Suprapubic skin (tissue), 4 donors: ENCODE measurements around the gene CPT2. TPM values are rescaled to one million over a fixed set of nuclear protein-coding genes. Genes with fewer than 3 reads are reported as not detected.

Experiments used
- DNase-seq, 2 donors: peaks; one replicate each; pipeline ENCODE4 v3.0.0-alpha.2; 2019; ENCODE audit warnings: low spot score in 2 of 2
- H3K27ac ChIP-seq: fragments of 200-600 bp; sonication (generic); one replicate; pipeline ENCODE4 v1.5.1; 2019
- H3K27me3 ChIP-seq: fragments of 200-600 bp; sonication (generic); one replicate; pipeline ENCODE4 v1.5.1; 2019
- H3K36me3 ChIP-seq: fragments of 200-600 bp; sonication (generic); one replicate; pipeline ENCODE4 v1.5.1; 2019
- H3K4me1 ChIP-seq: fragments of 200-600 bp; sonication (generic); one replicate; pipeline ENCODE4 v1.5.1; 2019
- H3K4me3 ChIP-seq: fragments of 200-600 bp; sonication (generic); one replicate; pipeline ENCODE4 v1.5.1; 2019; ENCODE audit warnings: mild to moderate bottlenecking
- H3K9me3 ChIP-seq: fragments of 200-600 bp; sonication (generic); one replicate; pipeline ENCODE4 v1.5.1; 2019
- EP300 ChIP-seq: sonication (generic); formaldehyde crosslinking; IDR thresholded peaks from one replicate; pipeline ENCODE4 v1.6.1; 2017; ENCODE audit warnings: antibody characterized with exemption
- POLR2A ChIP-seq, 2 donors: fragments of 450-650 bp; IDR thresholded peaks; one replicate each; pipeline ENCODE4 v1.6.1; 2017; ENCODE audit warnings: antibody characterized with exemption in 2 of 2, mild to moderate bottlenecking in 2 of 2, moderate library complexity in 2 of 2
- POLR2AphosphoS5 ChIP-seq, 3 donors: sonication (generic); formaldehyde crosslinking; IDR thresholded peaks; one replicate each; pipeline ENCODE4 v1.6.1; 2017; ENCODE audit warnings: antibody characterized with exemption in 3 of 3
- WGBS: methylation state at CpG from one replicate; pipeline ENCODE4 v1.1.5; 2018; 5-methylcytosine and 5-hydroxymethylcytosine counted together
- total RNA-seq, 4 donors: library from RNA; depleted of rRNA; stranded (reverse); fragments of >200 nt; gene quantifications; one replicate each; pipeline ENCODE4 v1.1.0, GENCODE V29; 2016
- TF ChIP-seq, protein P1 (sequence below), 2 donors: fragments of 200-600 bp in 1 of 2; fragments of 450-650 bp in 1 of 2; sonication (generic) in 1 of 2; IDR thresholded peaks; one replicate each; pipeline ENCODE4 v1.5.1; 2016 to 2019; ENCODE audit warnings: antibody characterized with exemption in 2 of 2, mild to moderate bottlenecking in 1 of 2, moderate library complexity in 1 of 2

CPT2 gene
- total RNA-seq, 4 donors from 2014 or later = 26.1 to 30.4 (median 29.5) TPM

DNA sequence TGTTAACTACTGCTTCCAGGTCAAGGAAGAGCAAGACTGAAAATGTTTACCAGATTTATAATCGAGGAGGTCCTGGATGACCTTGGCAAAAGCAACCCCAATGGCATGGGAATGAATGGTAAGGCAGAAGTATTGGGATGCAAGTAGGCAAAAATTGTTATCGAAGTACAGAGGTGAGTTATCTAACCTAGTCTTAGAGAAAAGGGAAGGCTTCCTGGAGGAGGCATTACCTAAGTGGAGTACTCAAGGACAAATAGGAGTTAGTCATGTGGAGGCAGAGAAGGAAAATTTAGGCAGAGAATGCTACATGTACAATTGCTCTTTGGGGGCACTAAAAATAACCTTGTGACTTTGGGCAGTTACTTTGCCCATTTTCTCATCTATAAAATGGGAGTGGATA, 45.2 kb downstream of the CPT2 start:
- Histone ChIP-seq H3K27ac (no peak overlapping the region), H3K27me3 (no peaks in the 10 kb centered on the region), H3K4me3 (no peak overlapping the region), H3K9me3 (no peaks in the 10 kb centered on the region), H3K36me3 (no peaks in the 10 kb centered on the region), H3K4me1 (peaks cover 19% of the 10 kb centered on the region)
- 97% methylated on average over 2 of the region's 2 CpGs for WGBS
- no peak for TF ChIP-seq POLR2AphosphoS5 (IDR thresholded peaks at IDR 0.05)
- TF ChIP-seq, protein P1, sequence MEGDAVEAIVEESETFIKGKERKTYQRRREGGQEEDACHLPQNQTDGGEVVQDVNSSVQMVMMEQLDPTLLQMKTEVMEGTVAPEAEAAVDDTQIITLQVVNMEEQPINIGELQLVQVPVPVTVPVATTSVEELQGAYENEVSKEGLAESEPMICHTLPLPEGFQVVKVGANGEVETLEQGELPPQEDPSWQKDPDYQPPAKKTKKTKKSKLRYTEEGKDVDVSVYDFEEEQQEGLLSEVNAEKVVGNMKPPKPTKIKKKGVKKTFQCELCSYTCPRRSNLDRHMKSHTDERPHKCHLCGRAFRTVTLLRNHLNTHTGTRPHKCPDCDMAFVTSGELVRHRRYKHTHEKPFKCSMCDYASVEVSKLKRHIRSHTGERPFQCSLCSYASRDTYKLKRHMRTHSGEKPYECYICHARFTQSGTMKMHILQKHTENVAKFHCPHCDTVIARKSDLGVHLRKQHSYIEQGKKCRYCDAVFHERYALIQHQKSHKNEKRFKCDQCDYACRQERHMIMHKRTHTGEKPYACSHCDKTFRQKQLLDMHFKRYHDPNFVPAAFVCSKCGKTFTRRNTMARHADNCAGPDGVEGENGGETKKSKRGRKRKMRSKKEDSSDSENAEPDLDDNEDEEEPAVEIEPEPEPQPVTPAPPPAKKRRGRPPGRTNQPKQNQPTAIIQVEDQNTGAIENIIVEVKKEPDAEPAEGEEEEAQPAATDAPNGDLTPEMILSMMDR (IDR thresholded peaks at IDR 0.05) = no peak
- TF ChIP-seq EP300 = no peak
- TF ChIP-seq POLR2A (IDR thresholded peaks at IDR 0.05) = no peak
- DNase-seq = no peak

DNA sequence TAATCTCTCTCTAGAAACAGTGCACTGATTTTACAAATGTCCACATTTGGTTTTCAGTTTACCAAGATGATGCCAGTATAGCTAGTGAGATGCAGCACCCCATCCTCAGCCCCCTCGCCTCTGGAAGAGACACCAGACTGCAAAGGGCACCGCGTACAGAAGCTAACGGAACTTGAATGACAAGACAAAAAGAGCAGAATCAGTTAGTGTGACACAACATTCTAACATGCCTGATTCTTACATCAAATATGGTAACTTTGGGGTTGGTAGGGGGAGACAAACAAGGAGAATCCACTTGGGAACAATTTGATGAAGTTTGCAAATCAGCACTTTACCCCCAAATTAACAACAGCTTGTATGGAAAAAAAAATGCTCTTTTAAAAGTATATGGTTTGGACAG, 45.8 kb downstream of the CPT2 start:
- Histone ChIP-seq H3K36me3 (no peaks in the 10 kb centered on the region), H3K4me1 (peaks cover 14% of the 10 kb centered on the region), H3K27me3 (no peaks in the 10 kb centered on the region), H3K4me3 (no peak overlapping the region), H3K27ac (no peak overlapping the region), H3K9me3 (no peaks in the 10 kb centered on the region)
- no peak for DNase-seq
- WGBS = 73% methylated on average over 4 of the region's 4 CpGs
- TF ChIP-seq POLR2A (IDR thresholded peaks at IDR 0.05) (no peak), POLR2AphosphoS5 (IDR thresholded peaks at IDR 0.05) (no peak), EP300 (no peak)
- TF ChIP-seq, protein P1 (IDR thresholded peaks at IDR 0.05) = no peak

DNA sequence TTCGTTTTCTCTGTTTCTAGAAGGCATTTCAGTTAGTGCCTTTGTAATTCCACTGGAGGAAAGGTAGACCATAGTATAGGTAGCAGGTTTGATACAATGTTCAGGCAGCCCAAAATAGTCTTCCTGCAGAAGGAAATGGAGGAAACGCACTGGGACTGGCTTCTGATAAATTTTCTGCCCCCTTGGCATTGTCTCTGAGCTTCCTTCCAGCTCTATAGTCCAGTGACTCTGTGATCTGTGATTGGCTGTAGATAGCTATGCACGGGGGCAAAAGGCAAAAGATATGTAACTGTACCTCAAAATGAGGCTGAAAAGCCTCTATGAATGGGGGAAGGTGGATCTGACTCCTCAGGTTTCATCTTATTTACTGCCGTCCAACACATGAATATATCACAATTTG, 47.5 kb downstream of the CPT2 start:
- Histone ChIP-seq H3K27me3 (no peaks in the 10 kb centered on the region), H3K36me3 (no peaks in the 10 kb centered on the region)

DNA sequence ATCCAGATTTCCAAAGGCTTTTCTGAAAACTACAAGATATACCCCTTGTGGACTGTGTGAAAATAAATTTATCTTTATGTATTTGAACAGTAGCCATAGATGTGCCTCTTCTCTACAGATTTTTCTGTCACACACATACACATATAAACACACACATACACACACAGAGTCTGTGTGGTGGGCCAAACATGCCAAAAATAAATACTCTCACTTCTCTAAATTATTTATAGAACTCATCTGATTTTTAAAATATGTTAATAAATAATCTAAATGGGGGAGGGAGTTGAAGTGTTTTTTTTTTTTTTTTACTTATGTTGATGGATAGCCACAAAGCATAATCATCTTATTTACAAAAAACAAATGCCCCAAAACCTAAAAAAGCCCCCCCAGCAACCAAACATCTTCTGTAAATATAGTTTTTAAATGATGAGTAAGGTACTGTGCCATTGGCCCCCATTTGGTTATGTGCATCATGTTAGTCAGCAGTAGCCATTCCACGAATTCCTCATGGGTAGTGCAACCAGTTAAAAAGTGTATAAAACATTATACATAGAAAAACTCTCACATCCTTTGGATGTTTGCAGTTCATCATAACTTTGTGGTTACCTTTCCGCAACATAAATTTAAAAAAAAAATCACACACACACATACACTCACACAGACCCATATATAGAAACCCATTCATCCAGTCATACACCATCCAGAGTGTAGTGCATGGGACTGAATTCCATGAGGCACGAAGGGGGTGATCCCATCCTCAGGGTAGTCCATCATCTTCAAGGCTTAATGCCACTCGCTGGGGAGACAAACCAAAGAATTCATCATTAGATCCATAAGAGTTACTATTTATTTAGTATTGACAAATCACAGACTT, 49.9 kb downstream of the CPT2 start:
- H3K9me3 ChIP-seq = no peaks in the 10 kb centered on the region
- H3K4me1 ChIP-seq = no peaks in the 10 kb centered on the region
- H3K36me3 ChIP-seq = no peaks in the 10 kb centered on the region
- TF ChIP-seq POLR2AphosphoS5 (IDR thresholded peaks at IDR 0.05) = no peak
- TF ChIP-seq POLR2A (IDR thresholded peaks at IDR 0.05) = no peak
- TF ChIP-seq, protein P1 (IDR thresholded peaks at IDR 0.05) = no peak
- TF ChIP-seq EP300 = no peak
- H3K27ac ChIP-seq = no peak overlapping the region
- no peak overlapping the region for H3K4me3 ChIP-seq
- no peak for DNase-seq
- no peaks in the 10 kb centered on the region for H3K27me3 ChIP-seq
- WGBS = 91% methylated on average over 4 of the region's 4 CpGs

More for the DNA sequence above, 47.5 kb downstream of the CPT2 start:
- 77% methylated on average over 4 of the region's 4 CpGs for WGBS
- peaks cover 2% of the 10 kb centered on the region for H3K4me1 ChIP-seq
- H3K4me3 ChIP-seq = no peak overlapping the region
- no peak overlapping the region for H3K27ac ChIP-seq
- DNase-seq = no peak
- TF ChIP-seq POLR2A (IDR thresholded peaks at IDR 0.05) = no peak
- TF ChIP-seq, protein P1 (IDR thresholded peaks at IDR 0.05) = no peak
- TF ChIP-seq EP300 = no peak
- TF ChIP-seq POLR2AphosphoS5 (IDR thresholded peaks at IDR 0.05) = no peak
- no peaks in the 10 kb centered on the region for H3K9me3 ChIP-seq

DNA sequence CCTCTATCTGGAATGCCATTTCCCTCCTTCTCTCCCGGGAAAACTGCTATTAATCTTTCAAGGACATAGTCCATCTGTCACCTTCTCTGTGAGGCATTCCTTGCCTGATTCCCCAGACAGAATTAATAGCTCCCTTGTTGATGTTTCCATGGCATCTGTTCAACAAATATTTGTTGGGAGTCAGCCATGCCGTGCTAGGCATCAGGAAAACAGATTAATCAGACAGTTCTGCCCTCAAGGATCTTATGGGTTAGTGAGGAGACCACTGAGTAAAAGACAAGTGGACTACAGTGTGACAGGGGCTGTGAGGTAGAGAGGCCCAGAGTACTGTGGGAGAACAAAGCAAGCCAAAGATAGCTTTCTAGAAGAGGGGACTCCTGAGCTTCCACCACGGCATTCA, 53.1 kb downstream of the CPT2 start:
- no peaks in the 10 kb centered on the region for H3K27me3 ChIP-seq
- no peak for DNase-seq
- H3K4me1 ChIP-seq = no peaks in the 10 kb centered on the region
- no peaks in the 10 kb centered on the region for H3K9me3 ChIP-seq
- no peak overlapping the region for H3K4me3 ChIP-seq
- H3K36me3 ChIP-seq = no peaks in the 10 kb centered on the region
- WGBS = 66% methylated on average over 3 of the region's 3 CpGs
- TF ChIP-seq POLR2A (IDR thresholded peaks at IDR 0.05) (no peak), POLR2AphosphoS5 (IDR thresholded peaks at IDR 0.05) (no peak), EP300 (no peak)
- TF ChIP-seq, protein P1 (IDR thresholded peaks at IDR 0.05) = no peak
- H3K27ac ChIP-seq = no peak overlapping the region
